ENCODE data around the gene ERCC1. TPM values are rescaled to one million over a fixed set of nuclear protein-coding genes. Genes with fewer than 3 reads are reported as not detected.

Gene ERCC1
- total RNA-seq, 1 experiment from 2014 or later = 158 TPM

GRCh38 chr19:45469945-45470761 is 46.4 kb upstream of the ERCC1 start:
- TF ChIP-seq EZH2 (IDR thresholded peaks at IDR 0.05; ENCODE audit: borderline replicate concordance, low read depth, low read length, poor library complexity, severe bottlenecking) (no peak), CTCF (conservative IDR thresholded peaks at IDR 0.05; ENCODE audit: low read depth, low read length) (no peak)
- POLR2A ChIA-PET (ENCODE audit: low non-redundant PET) = no interaction called here
- Histone ChIP-seq H3K4me3 (ENCODE audit: low read depth, low read length, poor library complexity, severe bottlenecking) (peak overlapping the region; percentile 63), H3K27me3 (replicated peaks; ENCODE audit: insufficient read depth, low read depth, low read length, poor library complexity) (no peaks in the 10 kb centered on the region), H3K27ac (ENCODE audit: low read depth, low read length, poor library complexity, severe bottlenecking) (peak overlapping the region; percentile 91), H3K9me3 (ENCODE audit: low read depth, low read length, poor library complexity, severe bottlenecking) (no peaks in the 10 kb centered on the region), H3K36me3 (ENCODE audit: insufficient read depth, low read length, poor library complexity, severe bottlenecking) (no peaks in the 10 kb centered on the region), H3K4me1 (ENCODE audit: insufficient read depth, low read length, poor library complexity, severe bottlenecking) (no peaks in the 10 kb centered on the region)
- CTCF ChIA-PET = interaction anchor here (0.6 to 2.1 kb wide), 4 partner anchors 9 to 351 kb away, joined by 5 to 16 read pairs (median 6); no protein-coding TSS in a partner anchor
- no TSS peak for BruUV-seq (replicated peaks)
- no peak for DNase-seq (ENCODE audit: low spot score)
- intact Hi-C loops (cut with micrococcal nuclease; ENCODE audit: unreplicated experiment) = no loop called here

- no peak for TF ChIP-seq CTCF (conservative IDR thresholded peaks at IDR 0.05; ENCODE audit: low read depth, low read length)
- ChIA-PET POLR2A (ENCODE audit: low non-redundant PET) (interaction anchor here (2.3 kb wide), 1 partner anchor 30 kb away, joined by 5 read pairs; no protein-coding TSS in a partner anchor), CTCF (interaction anchor here (0.6 to 2.1 kb wide), 5 partner anchors 9 to 584 kb away, joined by 3 to 16 read pairs (median 5); no protein-coding TSS in a partner anchor)
- H3K27ac ChIP-seq (ENCODE audit: low read depth, low read length, poor library complexity, severe bottlenecking) = peak overlapping the region; percentile 91
- H3K4me3 ChIP-seq (ENCODE audit: low read depth, low read length, poor library complexity, severe bottlenecking) = peak overlapping the region; percentile 63
- no peaks in the 10 kb centered on the region for H3K4me1 ChIP-seq (ENCODE audit: insufficient read depth, low read length, poor library complexity, severe bottlenecking)
- BruUV-seq (replicated peaks) = no TSS peak
- no peaks in the 10 kb centered on the region for H3K36me3 ChIP-seq (ENCODE audit: insufficient read depth, low read length, poor library complexity, severe bottlenecking)
- H3K27me3 ChIP-seq (replicated peaks; ENCODE audit: insufficient read depth, low read depth, low read length, poor library complexity) = no peaks in the 10 kb centered on the region
- H3K9me3 ChIP-seq (ENCODE audit: low read depth, low read length, poor library complexity, severe bottlenecking) = no peaks in the 10 kb centered on the region
- intact Hi-C loops (cut with micrococcal nuclease; ENCODE audit: unreplicated experiment) = no loop called here
- DNase-seq (ENCODE audit: low spot score) = peak; percentile 98
These were observed 45.6 kb upstream of the ERCC1 start for GRCh38 chr19:45469132-45469944.

GRCh38 chr19:45468803-45469131 is 45.0 kb upstream of the ERCC1 start:
- Histone ChIP-seq H3K27me3 (replicated peaks; ENCODE audit: insufficient read depth, low read depth, low read length, poor library complexity) (no peaks in the 10 kb centered on the region), H3K4me3 (ENCODE audit: low read depth, low read length, poor library complexity, severe bottlenecking) (peak overlapping the region; percentile 63), H3K27ac (ENCODE audit: low read depth, low read length, poor library complexity, severe bottlenecking) (peak overlapping the region; percentile 91), H3K36me3 (ENCODE audit: insufficient read depth, low read length, poor library complexity, severe bottlenecking) (no peaks in the 10 kb centered on the region), H3K4me1 (ENCODE audit: insufficient read depth, low read length, poor library complexity, severe bottlenecking) (no peaks in the 10 kb centered on the region), H3K9me3 (ENCODE audit: low read depth, low read length, poor library complexity, severe bottlenecking) (no peaks in the 10 kb centered on the region)
- CTCF ChIA-PET = interaction anchor here (1.4 to 2.1 kb wide), 3 partner anchors 10 to 30 kb away, joined by 5 to 16 read pairs (median 8); no protein-coding TSS in a partner anchor
- no peak for DNase-seq (ENCODE audit: low spot score)
- TF ChIP-seq EZH2 (IDR thresholded peaks at IDR 0.05; ENCODE audit: borderline replicate concordance, low read depth, low read length, poor library complexity, severe bottlenecking) (no peak), CTCF (conservative IDR thresholded peaks at IDR 0.05; ENCODE audit: low read depth, low read length) (no peak)
- BruUV-seq (replicated peaks) = no TSS peak
- intact Hi-C loops (cut with micrococcal nuclease; ENCODE audit: unreplicated experiment) = no loop called here
- POLR2A ChIA-PET (ENCODE audit: low non-redundant PET) = interaction anchor here (2.3 kb wide), 1 partner anchor 29 kb away, joined by 5 read pairs; no protein-coding TSS in a partner anchor
